Right lobe of liver (tissue), 4 donors: ENCODE measurements around the gene PPARA.

Experiments
- CTCF ChIP-seq, 4 donors: fragments of 200-600 bp in 3 of 4; fragments of 450-650 bp in 1 of 4; IDR thresholded peaks; one replicate each; pipeline versions ENCODE4 v1.5.1 to v1.8.0; 2016 to 2022; ENCODE audit warnings: antibody characterized with exemption in 4 of 4, mild to moderate bottlenecking in 2 of 4
- POLR2A ChIP-seq: fragments of 450-650 bp; IDR thresholded peaks from one replicate; pipeline ENCODE4 v1.6.1; 2017; ENCODE audit warnings: antibody characterized with exemption, mild to moderate bottlenecking
- donor health status: DM: no; HTN: no; CAD: no.
- donor health status: DM: no; HTN: no; CAD: no.
- donor health status: DM: no; HTN: yes; CAD: no.

GRCh38 chr22:46150655-46151477 lies 540 bp downstream of the PPARA start:
- TF ChIP-seq CTCF (IDR thresholded peaks at IDR 0.05) (no peak), POLR2A (no peak)
